AG09309 (cell line): Measurements from ENCODE around the gene SOS2.

Source experiments
- DNase-seq: peaks from one replicate; pipeline ENCODE4 v3.0.0-alpha.2; 2010; ENCODE audit warnings: low read depth
- H3K4me3 ChIP-seq: 2 replicates; pipeline ENCODE4 v1.5.1; 2011; ENCODE audit warnings: mild to moderate bottlenecking, low read depth, low read length, moderate library complexity; ENCODE audit not compliant: control insufficient read depth
- CTCF ChIP-seq: IDR thresholded peaks from 2 replicates; pipeline ENCODE4 v1.5.1; 2011; ENCODE audit warnings: mild to moderate bottlenecking, low read depth, low read length, inconsistent platforms; ENCODE audit not compliant: insufficient read depth, control insufficient read depth; ENCODE audit errors: missing control alignments

Gene SOS2

GRCh38 chr14:50231475-50232275 is at the start of gene SOS2:
Gene SOS2 (minus strand): TSS chr14:50231578. CDS start chr14:50231283, 295 bp downstream.
- no peak for TF ChIP-seq CTCF
- peak; percentile 16 for DNase-seq
- peak within 1 kb of the TSS; percentile 81 for H3K4me3 ChIP-seq

GRCh38 chr14:50272498-50272897 is 41.1 kb upstream of the SOS2 start:
- no peak for DNase-seq
- no peak overlapping the region for H3K4me3 ChIP-seq
- no peak for TF ChIP-seq CTCF

GRCh38 chr14:50270932-50271331 is 39.6 kb upstream of the SOS2 start:
- DNase-seq: no peak
- no peak overlapping the region for H3K4me3 ChIP-seq
- no peak for TF ChIP-seq CTCF

- DNase-seq: no peak
- no peak overlapping the region for H3K4me3 ChIP-seq
- no peak for TF ChIP-seq CTCF
These were observed 33.7 kb upstream of the SOS2 start for GRCh38 chr14:50265029-50265428.

- no peak overlapping the region for H3K4me3 ChIP-seq
- TF ChIP-seq CTCF: no peak
These were observed 31.9 kb upstream of the SOS2 start for GRCh38 chr14:50263321-50263720.

GRCh38 chr14:50262865-50263264 is 31.5 kb upstream of the SOS2 start:
- no peak for TF ChIP-seq CTCF
- no peak overlapping the region for H3K4me3 ChIP-seq
- DNase-seq: no peak

More at GRCh38 chr14:50263321-50263720, 31.9 kb upstream of the SOS2 start:
- DNase-seq: no peak
